SK-N-SH (cell line): ENCODE data around the gene DUOX2.

Source experiments
- CTCF ChIP-seq: fragments of 200-600 bp; sonication (generic); IDR thresholded peaks from 2 replicates; pipeline ENCODE4 v1.6.1; 2017; ENCODE audit warnings: antibody characterized with exemption, mild to moderate bottlenecking, moderate library complexity
- MEF2A ChIP-seq: IDR thresholded peaks from 2 replicates; pipeline ENCODE4 v1.4.0; 2012; ENCODE audit warnings: low read depth, borderline replicate concordance
- NRF1 ChIP-seq: IDR thresholded peaks from 2 replicates; pipeline ENCODE4 v1.6.1; 2012; ENCODE audit warnings: low read depth, mild to moderate bottlenecking, low read length
- USF2 ChIP-seq: fragments of 150-350 bp; IDR thresholded peaks from 2 replicates; pipeline ENCODE4 v1.6.1; 2017; ENCODE audit warnings: antibody characterized with exemption, low read length, low read depth, borderline replicate concordance

- TF ChIP-seq CTCF (no peak), USF2 (no peak), MEF2A (no peak), NRF1 (no peak)
Observed at GRCh38 chr15:45133561-45133920, 19.6 kb upstream of the DUOX2 start.
